Measurements from ENCODE around the gene IL1RN.

The IL1RN gene

GRCh38 chr2:113175042-113175628, 47.7 kb downstream of the IL1RN start:
- no peak for DNase-seq

GRCh38 chr2:113175736-113176695, 48.6 kb downstream of the IL1RN start:
- no peak for DNase-seq

- DNase-seq: no peak
Observed at GRCh38 chr2:113176696-113177355, 49.4 kb downstream of the IL1RN start.

- no peak for DNase-seq
Observed at GRCh38 chr2:113178069-113178746, 50.8 kb downstream of the IL1RN start.

- no peak for DNase-seq
Observed at GRCh38 chr2:113178891-113179290, 51.5 kb downstream of the IL1RN start.

GRCh38 chr2:113179446-113180045, 52.1 kb downstream of the IL1RN start:
- DNase-seq: no peak

GRCh38 chr2:113180131-113180946, 52.9 kb downstream of the IL1RN start:
- no peak for DNase-seq

GRCh38 chr2:113181258-113182051, 54.1 kb downstream of the IL1RN start:
- DNase-seq: peak; percentile 15

- no peak for DNase-seq
Observed at GRCh38 chr2:113182471-113183260, 55.3 kb downstream of the IL1RN start.

GRCh38 chr2:113183264-113183663, 55.9 kb downstream of the IL1RN start:
- DNase-seq: no peak
